Stimulated activated CD4-positive, alpha-beta T cell treated with anti-CD3 and anti-CD28 coated beads, Interleukin-4, amount 100 ng/mL, for 48 hours (primary cell): ENCODE measurements around the gene RIBC2.
A peak's percentile ranks its signal among the peaks of the same experiment; 100 is the strongest.
"Not testable (repeated sequence)": the region's sequence is repeated elsewhere in the genome, so short reads cannot be mapped to it uniquely, and the experiment has no call there.

Experiments
- DNase-seq, 2 donors: peaks; one replicate each; pipeline ENCODE4 v3.0.0-alpha.2; 2020; ENCODE audit warnings: low read depth in 2 of 2

Gene RIBC2

DNA sequence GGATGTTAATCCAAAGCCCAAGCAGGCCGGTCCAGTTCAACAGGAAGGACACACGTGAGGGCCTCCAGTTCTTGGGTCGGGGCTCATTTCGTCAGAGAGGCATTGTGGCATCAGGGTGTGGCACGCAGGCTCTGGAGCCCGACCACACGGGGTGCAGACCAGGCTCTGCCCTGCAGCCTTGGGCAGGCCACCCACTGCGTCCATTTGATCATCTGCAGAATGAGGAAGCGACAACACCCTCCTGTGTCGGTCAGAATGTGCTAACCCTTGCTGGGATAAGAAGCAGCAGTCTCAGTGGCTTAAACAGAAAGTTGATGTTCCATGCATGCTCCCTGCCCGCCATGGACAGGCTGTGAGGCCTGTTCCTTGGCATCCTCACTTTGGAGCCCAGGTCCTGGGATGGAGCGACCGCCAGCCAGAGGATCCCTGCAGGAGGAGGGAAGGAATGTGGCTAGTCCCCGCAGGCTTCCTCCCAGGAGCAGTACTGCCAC lies 10.8 kb downstream of the RIBC2 start:
- no peak for DNase-seq

DNA sequence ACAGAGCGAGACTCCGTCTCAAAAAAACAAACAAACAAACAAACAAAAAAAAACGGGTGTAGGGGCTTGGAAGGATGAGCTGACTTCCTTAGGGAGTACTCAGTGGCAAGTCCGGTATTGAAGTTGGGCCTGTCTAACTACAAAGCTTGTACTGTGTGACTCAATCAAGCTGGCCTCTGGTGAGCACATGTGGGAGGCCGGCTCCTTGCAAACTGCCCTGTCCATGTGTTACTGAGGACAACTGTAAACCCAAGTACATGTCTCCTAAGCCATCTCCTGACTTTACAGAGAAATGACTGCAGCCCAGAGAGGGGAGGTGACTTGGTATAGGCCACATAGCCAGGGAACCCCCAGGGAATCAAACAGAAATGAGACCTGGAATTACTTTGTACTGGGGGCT lies 11.6 kb downstream of the RIBC2 start:
- no peak for DNase-seq

DNA sequence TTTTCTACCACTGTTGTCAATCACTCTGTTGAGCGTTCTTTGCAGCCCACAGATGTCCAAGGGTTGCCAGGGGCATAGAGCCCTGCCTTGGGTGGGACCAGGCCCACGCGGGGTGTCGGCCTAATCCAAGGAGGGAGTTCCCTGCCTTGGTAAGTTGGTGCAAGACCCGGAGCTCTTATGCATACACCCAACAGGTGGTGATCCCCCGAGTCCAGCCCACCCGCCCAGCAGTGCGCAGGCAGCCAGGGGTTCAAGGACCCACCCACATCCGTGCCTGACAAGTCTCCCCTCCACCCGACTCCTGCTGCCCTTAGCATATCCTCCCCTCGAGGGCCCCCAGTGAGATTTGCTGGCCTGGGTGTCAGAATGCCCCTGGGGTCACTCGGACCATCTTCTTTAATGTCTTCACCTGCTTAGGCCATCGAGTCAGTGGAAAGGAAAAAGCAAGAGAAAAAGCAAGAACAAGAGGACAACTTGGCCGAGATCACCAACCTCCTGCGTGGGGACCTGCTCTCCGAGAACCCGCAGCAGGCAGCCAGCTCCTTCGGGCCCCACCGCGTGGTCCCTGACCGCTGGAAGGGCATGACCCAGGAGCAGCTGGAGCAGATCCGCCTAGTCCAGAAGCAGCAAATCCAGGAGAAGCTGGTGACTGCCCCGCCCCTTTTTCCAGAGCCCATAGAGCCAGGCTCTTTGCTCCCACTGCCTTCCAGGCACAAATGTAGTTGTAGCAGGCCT lies 12.2 kb downstream of the RIBC2 start:
- DNase-seq, result no peak

GRCh38 chr22:45426387-45426786 lies 12.9 kb downstream of the RIBC2 start:
- no peak for DNase-seq

GRCh38 chr22:45427114-45427513 lies 13.6 kb downstream of the RIBC2 start:
- no peak for DNase-seq

GRCh38 chr22:45428391-45429385 lies 15.2 kb downstream of the RIBC2 start:
- no peak for DNase-seq

GRCh38 chr22:45429424-45429823 lies 15.9 kb downstream of the RIBC2 start:
- no peak for DNase-seq

GRCh38 chr22:45429981-45430775 lies 16.7 kb downstream of the RIBC2 start:
- DNase-seq, result no peak

- no peak for DNase-seq
Measured at GRCh38 chr22:45430871-45431270, 17.4 kb downstream of the RIBC2 start.

DNA sequence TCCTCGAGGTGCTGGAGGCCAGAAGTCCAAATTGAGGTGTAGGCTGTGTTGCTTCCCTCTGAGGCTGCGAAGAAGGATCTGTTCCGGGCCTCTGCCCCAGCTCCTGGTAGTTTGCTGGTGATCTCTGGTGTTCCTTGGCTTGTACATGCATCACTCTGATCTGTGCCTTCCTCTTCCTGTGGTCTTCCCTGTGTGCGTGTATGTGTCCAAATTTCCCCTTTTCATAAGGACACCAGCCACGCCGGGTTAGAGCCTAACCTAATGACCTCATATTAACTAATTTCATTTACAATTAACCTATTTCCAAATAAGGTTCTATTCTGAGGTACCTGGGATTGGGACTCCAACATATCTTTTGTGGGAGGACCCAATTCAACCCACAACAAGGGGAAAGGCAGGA lies 21.5 kb downstream of the RIBC2 start:
- DNase-seq, result no peak

DNA sequence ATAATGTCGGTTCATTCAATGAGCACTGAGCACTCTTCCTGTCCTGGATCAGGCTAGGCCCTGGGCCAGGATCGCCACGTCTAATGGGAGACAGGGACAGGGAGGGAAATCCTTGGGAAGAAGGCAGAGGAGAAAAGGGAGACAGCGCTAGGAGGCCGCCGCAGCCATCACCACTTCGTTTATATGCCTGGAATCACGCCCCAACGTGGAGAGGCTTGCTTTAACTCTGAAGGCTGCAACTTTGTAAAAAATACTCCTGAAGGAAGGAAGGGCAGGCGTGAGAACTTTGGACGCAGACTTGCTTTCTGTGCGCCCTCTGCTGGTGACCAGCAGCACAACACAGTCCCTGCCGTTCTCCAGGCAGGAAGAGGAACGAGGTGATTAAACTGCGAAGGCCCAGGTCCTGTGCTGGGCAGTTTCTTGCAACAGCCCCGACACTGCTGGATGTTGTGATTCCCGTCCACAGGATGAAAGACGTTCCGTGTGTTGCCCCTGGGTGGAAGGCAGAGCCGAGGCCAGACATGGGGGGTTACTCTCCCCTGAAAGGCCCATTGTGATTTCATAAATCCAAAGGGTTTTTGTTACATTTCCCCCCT lies 22.1 kb downstream of the RIBC2 start:
- DNase-seq, result peak; percentile 72 to 74

DNA sequence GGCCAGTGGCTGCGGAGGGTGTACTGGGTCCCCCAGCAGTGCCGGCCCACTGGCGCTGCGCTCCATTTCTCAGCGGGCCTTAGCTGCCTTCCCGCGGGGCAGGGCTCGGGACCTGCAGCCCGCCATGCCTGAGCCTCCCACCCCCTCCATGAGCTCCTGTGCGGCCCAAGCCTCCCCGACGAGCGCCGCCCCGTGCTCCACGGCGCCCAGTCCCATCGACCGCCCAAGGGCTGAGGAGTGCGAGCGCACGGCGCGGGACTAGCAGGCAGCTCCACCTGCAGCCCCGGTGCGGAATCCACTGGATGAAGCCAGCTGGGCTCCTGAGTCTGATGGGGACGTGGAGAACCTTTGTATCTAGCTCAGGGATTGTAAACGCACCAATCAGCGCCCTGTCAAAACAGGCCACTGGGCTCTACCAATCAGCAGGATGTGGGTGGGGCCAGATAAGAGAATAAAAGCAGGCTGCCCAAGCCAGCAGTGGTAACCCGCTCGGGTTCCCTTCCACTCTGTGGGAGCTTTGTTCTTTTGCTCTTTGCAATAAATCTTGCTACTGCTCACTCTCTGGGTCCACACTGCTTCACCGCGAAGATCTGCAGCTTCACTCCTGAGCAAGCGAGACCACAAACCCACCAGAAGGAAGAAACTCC lies 23.5 kb downstream of the RIBC2 start:
- not testable (repeated sequence) for DNase-seq

DNA sequence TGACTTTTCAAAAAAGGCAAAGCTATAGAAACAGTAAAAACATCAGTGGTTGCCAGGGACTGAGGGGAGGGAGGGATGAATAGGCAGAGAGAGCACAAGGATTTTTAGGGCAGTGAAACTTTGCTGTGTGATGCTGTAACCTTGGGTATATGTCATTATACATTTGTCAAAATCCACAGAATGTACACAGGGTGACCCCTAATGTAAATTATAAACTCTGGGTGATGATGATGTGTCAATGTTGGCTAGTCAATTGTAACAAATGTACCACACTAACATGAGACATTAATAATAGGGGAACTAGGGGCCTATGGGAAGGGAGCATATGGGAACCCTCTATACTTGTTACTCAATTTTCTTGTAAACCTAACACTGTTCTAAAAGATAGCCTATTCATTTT lies 24.8 kb downstream of the RIBC2 start:
- DNase-seq, result no peak

GRCh38 chr22:45440688-45441087 lies 27.2 kb downstream of the RIBC2 start:
- not testable (repeated sequence) for DNase-seq

DNA sequence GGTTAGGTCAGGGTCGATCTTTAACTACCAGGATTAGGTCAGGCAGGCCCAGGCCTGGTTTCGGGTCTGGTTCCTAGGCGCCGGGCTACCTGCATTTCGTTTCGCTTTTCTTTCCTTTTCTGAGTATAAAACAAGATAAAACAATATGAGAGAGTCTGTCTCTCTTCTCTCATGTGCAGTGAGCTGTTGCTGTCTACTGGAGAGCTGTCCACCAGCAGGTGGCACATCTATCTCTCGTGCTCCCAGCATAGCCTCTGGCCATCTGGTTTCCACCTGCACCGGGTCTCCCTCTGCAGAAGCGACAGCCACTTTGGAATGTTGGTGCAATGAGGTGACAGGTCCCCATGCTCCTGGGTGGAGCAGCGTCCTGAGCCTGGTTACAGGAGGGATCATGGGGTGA lies 27.6 kb downstream of the RIBC2 start:
- DNase-seq, result peak in 1 of 2 donors; percentile 9

DNA sequence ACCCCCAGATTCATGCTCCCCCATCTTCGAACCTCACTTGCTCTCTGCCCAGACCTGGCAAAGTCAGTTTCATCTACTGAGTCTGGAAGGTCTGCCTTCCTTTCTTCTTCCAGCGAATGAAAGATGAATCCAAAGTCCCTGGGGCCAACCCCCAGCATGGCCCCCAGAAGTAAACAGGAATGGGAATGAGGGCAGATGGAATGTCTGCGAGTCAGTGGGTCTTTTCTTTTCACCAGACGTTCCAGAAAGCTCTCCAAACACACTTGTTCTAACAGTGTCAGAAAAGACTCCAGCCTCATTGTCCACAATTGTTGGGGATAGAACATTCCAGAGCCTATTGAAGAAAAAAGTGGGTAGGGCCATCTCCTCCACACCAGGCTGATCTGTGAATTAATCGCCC lies 28.6 kb downstream of the RIBC2 start:
- no peak for DNase-seq

GRCh38 chr22:45444168-45444567 lies 30.7 kb downstream of the RIBC2 start:
- DNase-seq, result no peak

- no peak for DNase-seq
Measured at GRCh38 chr22:45445031-45445710, 31.7 kb downstream of the RIBC2 start.

- no peak for DNase-seq
Measured at GRCh38 chr22:45446216-45446615, 32.7 kb downstream of the RIBC2 start.

- not testable (repeated sequence) for DNase-seq
Measured at GRCh38 chr22:45447596-45447995, 34.1 kb downstream of the RIBC2 start.
